Measurements from ENCODE around the gene ZC3H7B. TPM values are rescaled to one million over a fixed set of nuclear protein-coding genes. Genes with fewer than 3 reads are reported as not detected.

Gene ZC3H7B
- polyA plus RNA-seq, 2 of the 4 experiments (the other 2 are of a cell fraction), result 12.4 to 22.8 TPM

DNA sequence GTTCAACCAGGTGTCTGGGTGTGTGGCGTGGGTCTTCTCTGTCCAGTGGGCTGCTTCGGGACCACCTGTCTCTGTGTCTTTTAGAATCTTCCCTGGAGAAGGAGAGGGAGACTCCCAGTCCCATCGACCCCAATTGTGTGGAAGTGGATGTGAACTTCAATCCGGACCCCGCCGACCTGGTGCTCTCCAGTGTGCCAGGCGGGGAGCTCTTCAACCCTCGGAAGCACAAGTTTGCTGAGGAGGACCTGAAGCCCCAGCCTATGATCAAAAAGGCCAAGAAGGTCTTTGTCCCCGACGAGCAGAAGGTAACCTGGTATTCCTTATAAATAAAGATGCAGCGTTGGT lies 92.7 kb downstream of the ZC3H7B start:
- FAIRE-seq, result no peak
- DNase-seq (ENCODE audit: low read depth in 1 of 2, low spot score in 1 of 2), result no peak
- ATAC-seq, result no peak
- 93% methylated on average over 11 of the region's 11 CpGs for WGBS (ENCODE audit: missing lambda C conversion rate)
- H3K9me3 ChIP-seq, result no peaks in the 10 kb centered on the region
- TF ChIP-seq ZFP36 (IDR thresholded peaks at IDR 0.05; ENCODE audit: borderline replicate concordance, partially characterized antibody) (no peak), NFE2L2 (conservative IDR thresholded peaks at IDR 0.05; ENCODE audit: low read length) (no peak), PHF8 (IDR thresholded peaks at IDR 0.05; ENCODE audit: borderline replicate concordance, low read depth) (no peak), KDM5A (IDR thresholded peaks at IDR 0.05) (no peak), KDM1A (IDR thresholded peaks at IDR 0.05; ENCODE audit: low read depth) (no peak), RAD21 (conservative IDR thresholded peaks at IDR 0.05 in 1 of 2, IDR thresholded peaks at IDR 0.05 in 1 of 2) (no peak), ESRRA (IDR thresholded peaks at IDR 0.05; ENCODE audit: borderline replicate concordance, low read length) (no peak)
- TF ChIP-seq, protein P1, sequence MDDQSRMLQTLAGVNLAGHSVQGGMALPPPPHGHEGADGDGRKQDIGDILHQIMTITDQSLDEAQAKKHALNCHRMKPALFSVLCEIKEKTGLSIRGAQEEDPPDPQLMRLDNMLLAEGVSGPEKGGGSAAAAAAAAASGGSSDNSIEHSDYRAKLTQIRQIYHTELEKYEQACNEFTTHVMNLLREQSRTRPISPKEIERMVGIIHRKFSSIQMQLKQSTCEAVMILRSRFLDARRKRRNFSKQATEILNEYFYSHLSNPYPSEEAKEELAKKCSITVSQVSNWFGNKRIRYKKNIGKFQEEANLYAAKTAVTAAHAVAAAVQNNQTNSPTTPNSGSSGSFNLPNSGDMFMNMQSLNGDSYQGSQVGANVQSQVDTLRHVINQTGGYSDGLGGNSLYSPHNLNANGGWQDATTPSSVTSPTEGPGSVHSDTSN (IDR thresholded peaks at IDR 0.05), result no peak
- H3K4me3 ChIP-seq, result no peak overlapping the region
- no peak overlapping the region for H3K27ac ChIP-seq
- POLR2A ChIA-PET, result no interaction called here
- CTCF ChIA-PET, result interaction anchor here (5.2 kb wide), 1 partner anchor 9 kb away, joined by 24 read pairs; no protein-coding TSS in a partner anchor
- H3K4me1 ChIP-seq, result no peaks in the 10 kb centered on the region
- H3K4me2 ChIP-seq, result no peak overlapping the region

DNA sequence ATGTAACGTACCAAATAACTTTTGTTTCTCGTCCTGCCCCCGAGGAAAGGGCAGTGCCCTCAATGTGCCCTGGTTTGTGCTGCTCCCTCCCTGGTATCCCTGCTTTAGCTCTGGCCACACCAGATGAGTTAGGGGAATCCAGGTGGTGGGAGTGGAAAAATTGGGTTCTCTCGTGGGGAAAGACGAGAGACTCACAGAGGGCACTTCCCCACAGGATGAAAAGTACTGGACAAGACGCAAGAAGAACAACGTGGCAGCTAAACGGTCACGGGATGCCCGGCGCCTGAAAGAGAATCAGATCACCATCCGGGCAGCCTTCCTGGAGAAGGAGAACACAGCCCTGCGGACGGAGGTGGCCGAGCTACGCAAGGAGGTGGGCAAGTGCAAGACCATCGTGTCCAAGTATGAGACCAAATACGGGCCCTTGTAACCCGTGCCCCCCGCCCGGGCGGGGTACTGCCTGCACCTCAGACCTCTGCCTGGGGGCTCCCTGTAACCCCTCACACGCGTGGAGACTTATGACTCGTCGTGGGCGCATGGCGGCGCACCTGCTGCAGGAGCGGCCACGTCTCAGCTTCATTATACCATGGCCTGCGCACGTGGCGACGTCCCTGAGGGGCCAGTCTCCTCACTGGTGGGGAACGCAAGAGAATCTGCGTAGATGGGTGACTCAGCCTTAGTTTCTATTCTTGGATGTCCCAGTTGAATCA lies 94.4 kb downstream of the ZC3H7B start:
- Histone ChIP-seq H3K4me2 (no peak overlapping the region), H3K4me1 (no peaks in the 10 kb centered on the region), H3K27ac (no peak overlapping the region), H3K9me3 (no peaks in the 10 kb centered on the region), H3K4me3 (no peak overlapping the region)
- TF ChIP-seq, protein P2, sequence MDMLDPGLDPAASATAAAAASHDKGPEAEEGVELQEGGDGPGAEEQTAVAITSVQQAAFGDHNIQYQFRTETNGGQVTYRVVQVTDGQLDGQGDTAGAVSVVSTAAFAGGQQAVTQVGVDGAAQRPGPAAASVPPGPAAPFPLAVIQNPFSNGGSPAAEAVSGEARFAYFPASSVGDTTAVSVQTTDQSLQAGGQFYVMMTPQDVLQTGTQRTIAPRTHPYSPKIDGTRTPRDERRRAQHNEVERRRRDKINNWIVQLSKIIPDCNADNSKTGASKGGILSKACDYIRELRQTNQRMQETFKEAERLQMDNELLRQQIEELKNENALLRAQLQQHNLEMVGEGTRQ (IDR thresholded peaks at IDR 0.05), result no peak
- TF ChIP-seq, protein P3, sequence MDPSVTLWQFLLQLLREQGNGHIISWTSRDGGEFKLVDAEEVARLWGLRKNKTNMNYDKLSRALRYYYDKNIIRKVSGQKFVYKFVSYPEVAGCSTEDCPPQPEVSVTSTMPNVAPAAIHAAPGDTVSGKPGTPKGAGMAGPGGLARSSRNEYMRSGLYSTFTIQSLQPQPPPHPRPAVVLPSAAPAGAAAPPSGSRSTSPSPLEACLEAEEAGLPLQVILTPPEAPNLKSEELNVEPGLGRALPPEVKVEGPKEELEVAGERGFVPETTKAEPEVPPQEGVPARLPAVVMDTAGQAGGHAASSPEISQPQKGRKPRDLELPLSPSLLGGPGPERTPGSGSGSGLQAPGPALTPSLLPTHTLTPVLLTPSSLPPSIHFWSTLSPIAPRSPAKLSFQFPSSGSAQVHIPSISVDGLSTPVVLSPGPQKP (IDR thresholded peaks at IDR 0.05; ENCODE audit: low read depth, low read length), result no peak
- TF ChIP-seq HOXB13 (CRISPR knock-in tag; IDR thresholded peaks at IDR 0.05; ENCODE audit: low read depth) (no peak), CHD2 (IDR thresholded peaks at IDR 0.05; ENCODE audit: low read length, partially characterized antibody) (no peak), CEBPB (IDR thresholded peaks at IDR 0.05) (no peak), FOXS1 (CRISPR knock-in tag; IDR thresholded peaks at IDR 0.05) (no peak)
- 84% methylated on average over 33 of the region's 37 CpGs for WGBS (ENCODE audit: missing lambda C conversion rate)
- ATAC-seq (no peak), FAIRE-seq (no peak), DNase-seq (ENCODE audit: low read depth in 1 of 2, low spot score in 1 of 2) (no peak)
- CTCF ChIA-PET, result interaction anchor here (1.4 to 5.2 kb wide), 2 partner anchors 8 to 131 kb away, joined by 4 to 24 read pairs; no protein-coding TSS in a partner anchor
- POLR2A ChIA-PET, result no interaction called here

DNA sequence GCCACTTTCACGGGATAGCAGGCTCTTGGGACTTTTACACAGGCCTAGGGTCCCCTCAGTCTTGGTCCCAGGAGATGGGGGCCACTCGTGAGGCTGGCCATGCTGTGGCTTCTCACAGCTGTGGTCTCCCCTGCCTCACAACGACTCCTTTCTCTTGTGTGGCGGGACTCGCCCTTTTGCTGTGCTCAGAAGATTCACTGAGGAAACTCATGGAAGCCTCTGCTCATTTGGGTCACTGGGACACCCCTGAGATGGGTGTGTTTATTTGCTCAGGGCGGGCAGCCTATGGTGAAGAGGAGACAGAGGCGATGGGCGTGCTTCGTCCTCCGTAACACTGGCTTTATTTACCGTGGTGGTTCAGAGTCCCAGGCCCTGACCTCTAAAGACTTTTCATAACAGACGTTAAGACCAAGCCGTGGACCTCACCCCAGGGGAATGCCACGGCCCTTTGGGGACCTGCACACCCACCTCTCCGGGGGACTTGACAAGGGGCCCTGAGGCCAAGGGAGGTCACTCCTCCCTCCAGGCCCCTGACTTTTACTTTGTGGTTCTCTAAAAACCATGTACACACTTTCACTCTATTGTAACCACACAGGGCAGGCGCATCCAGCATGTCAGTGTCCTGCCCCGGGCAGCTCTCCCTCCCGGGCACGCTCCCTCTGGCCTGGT lies 96.0 kb downstream of the ZC3H7B start:
- H3K9me3 ChIP-seq, result no peaks in the 10 kb centered on the region
- 0 out of 6 replicates have a peak overlapping the region, but pooled peaks of 1 of the 2 experiments have one; percentile 26 for H3K27ac ChIP-seq
- no peak for ATAC-seq
- peaks cover 9% of the 10 kb centered on the region for H3K4me1 ChIP-seq
- no peak for TF ChIP-seq POLR2A (IDR thresholded peaks at IDR 0.05; ENCODE audit: low read length)
- TF ChIP-seq HOXA7 (CRISPR knock-in tag; IDR thresholded peaks at IDR 0.05), result no peak
- TF ChIP-seq NR3C1 (IDR thresholded peaks at IDR 0.05), result no peak
- no peak for TF ChIP-seq EHMT2 (IDR thresholded peaks at IDR 0.05; ENCODE audit: low read depth)
- CTCF ChIA-PET, result interaction anchor here (2.8 kb wide), 1 partner anchor 121 kb away, joined by 12 read pairs; no protein-coding TSS in a partner anchor
- no peak overlapping the region for H3K4me3 ChIP-seq
- H3K4me2 ChIP-seq, result no peak overlapping the region
- 65% methylated on average over 18 of the region's 19 CpGs for WGBS (ENCODE audit: missing lambda C conversion rate)
- no peak for FAIRE-seq
- POLR2A ChIA-PET, result no interaction called here
- DNase-seq (ENCODE audit: low read depth in 1 of 2, low spot score in 1 of 2), result no peak

Data from A549 (cell line).